Memory B cell (primary cell): ENCODE results near the gene FCRLA.
A peak's percentile ranks its signal among the peaks of the same experiment; 100 is the strongest.
"Not testable (repeated sequence)": the region's sequence is repeated elsewhere in the genome, so short reads cannot be mapped to it uniquely, and the experiment has no call there.

Experiments
- ATAC-seq: fragments of 150-1000 bp; cut with Tn5 transposase; 2 replicates; pipeline ENCODE4 v1.10.0; 2021; ENCODE audit warnings: low read depth, mild to moderate bottlenecking, moderate library complexity
- DNase-seq, 2 donors: peaks; one replicate each; pipeline ENCODE4 v3.0.0; 2022; ENCODE audit warnings: low spot score in 2 of 2
- H3K27ac Mint-ChIP-seq: one replicate; pipeline ENCODE4 v1.8.0; 2022; ENCODE audit warnings: mild to moderate bottlenecking, moderate library complexity, mixed read lengths
- H3K27me3 Mint-ChIP-seq: one replicate; pipeline ENCODE4 v1.8.0; 2022; ENCODE audit warnings: mixed read lengths
- H3K36me3 Mint-ChIP-seq: one replicate; pipeline ENCODE4 v1.8.0; 2022; ENCODE audit warnings: mild to moderate bottlenecking, mixed read lengths
- H3K4me1 Mint-ChIP-seq: one replicate; pipeline ENCODE4 v1.8.0; 2022; ENCODE audit warnings: mixed read lengths
- H3K4me3 Mint-ChIP-seq: one replicate; pipeline ENCODE4 v1.8.0; 2022; ENCODE audit warnings: mild to moderate bottlenecking, moderate library complexity, mixed read lengths
- H3K9me3 Mint-ChIP-seq: one replicate; pipeline ENCODE4 v1.8.0; 2022; ENCODE audit warnings: mixed read lengths

FCRLA gene, protein sequence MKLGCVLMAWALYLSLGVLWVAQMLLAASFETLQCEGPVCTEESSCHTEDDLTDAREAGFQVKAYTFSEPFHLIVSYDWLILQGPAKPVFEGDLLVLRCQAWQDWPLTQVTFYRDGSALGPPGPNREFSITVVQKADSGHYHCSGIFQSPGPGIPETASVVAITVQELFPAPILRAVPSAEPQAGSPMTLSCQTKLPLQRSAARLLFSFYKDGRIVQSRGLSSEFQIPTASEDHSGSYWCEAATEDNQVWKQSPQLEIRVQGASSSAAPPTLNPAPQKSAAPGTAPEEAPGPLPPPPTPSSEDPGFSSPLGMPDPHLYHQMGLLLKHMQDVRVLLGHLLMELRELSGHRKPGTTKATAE

DNA sequence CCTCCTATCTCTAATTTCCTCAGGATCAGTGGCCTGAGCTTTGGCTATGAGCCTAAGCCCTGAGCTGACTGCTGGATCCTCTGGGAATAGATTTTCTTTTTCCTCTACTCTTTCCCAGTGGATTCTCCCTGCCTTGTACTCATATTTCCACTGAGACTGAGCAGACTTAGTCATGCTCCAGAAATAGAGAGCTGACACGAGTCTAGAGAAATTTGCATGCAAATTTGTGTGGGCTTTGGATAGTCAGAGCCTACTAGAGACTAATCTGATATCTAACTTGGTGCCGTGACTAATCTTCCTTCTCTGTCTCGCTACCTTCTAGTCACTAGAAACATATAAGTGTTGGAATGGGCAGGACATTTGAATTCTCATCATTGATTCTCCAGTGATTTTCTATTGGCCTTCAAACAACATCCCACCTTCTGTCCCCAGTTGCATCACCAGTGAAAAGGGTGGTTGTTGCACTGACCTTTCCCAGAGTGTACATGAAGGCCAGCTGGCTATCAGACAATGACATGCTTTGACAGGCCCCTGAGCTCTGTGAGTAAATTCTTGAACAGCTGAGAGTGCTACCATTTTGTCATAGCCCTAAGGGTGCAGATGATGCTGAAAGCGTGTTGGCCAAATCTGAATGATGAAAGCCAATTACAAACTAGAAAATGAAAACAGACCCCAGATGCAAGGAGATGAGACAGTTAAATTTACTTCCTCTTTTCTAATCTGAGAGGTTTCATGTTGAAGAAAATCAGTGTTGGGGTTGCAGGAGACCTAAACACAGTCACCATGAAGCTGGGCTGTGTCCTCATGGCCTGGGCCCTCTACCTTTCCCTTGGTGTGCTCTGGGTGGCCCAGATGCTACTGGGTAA lies at the start of gene FCRLA:
Gene FCRLA, plus strand, starts transcription at position 748 of the 866 bp plus-strand sequence. Its CDS starts 36 bp downstream, at position 784.
- Mint-ChIP-seq H3K27ac (no peak within 1 kb of the TSS), H3K27me3 (no peaks in the 10 kb centered on the region), H3K4me3 (no peak within 1 kb of the TSS), H3K4me1 (peaks cover 24% of the 10 kb centered on the region), H3K36me3 (peaks cover 13% of the 10 kb centered on the region), H3K9me3 (no peaks in the 10 kb centered on the region)
- DNase-seq (peak in 1 of 2 donors; percentile 34), ATAC-seq (peak; percentile 60)

DNA sequence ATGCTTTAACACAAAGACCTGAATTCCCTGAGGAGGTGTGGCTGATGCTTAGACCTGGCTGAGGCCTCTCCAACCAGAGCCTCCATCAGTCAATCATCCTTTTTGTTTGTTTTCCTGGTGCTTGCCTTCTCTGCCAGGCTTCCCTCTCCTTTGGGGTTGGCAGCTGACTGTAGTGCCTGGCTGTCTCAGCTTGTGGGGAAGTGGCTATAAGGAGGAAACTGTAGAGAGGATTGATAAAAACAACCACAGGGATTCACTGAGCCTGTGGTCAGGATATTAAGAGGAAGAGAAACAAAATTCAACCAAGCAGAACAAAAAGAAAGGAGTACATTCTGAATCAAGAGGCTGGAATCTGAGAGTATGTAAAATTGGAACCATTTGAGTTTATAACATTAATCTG lies 48.5 kb upstream of the FCRLA start:
- H3K4me3 Mint-ChIP-seq, H3K27me3 Mint-ChIP-seq, H3K4me1 Mint-ChIP-seq, DNase-seq, H3K36me3 Mint-ChIP-seq, H3K27ac Mint-ChIP-seq, H3K9me3 Mint-ChIP-seq: not testable (repeated sequence)
- peak; percentile 44 for ATAC-seq

GRCh38 chr1:161661660-161662311 lies 45.2 kb upstream of the FCRLA start:
- not testable (repeated sequence) for H3K27me3 Mint-ChIP-seq, H3K4me1 Mint-ChIP-seq, DNase-seq, H3K27ac Mint-ChIP-seq, H3K9me3 Mint-ChIP-seq, H3K4me3 Mint-ChIP-seq, H3K36me3 Mint-ChIP-seq
- ATAC-seq: peak; percentile 50

- H3K27ac Mint-ChIP-seq, DNase-seq, H3K27me3 Mint-ChIP-seq, H3K36me3 Mint-ChIP-seq, H3K9me3 Mint-ChIP-seq, H3K4me1 Mint-ChIP-seq: not testable (repeated sequence)
- ATAC-seq: peak; percentile 78
- peak within 1 kb of the TSS; percentile 65 for H3K4me3 Mint-ChIP-seq
These were observed 44.2 kb upstream of the FCRLA start, which contains the start of gene FCGR2B for GRCh38 chr1:161662684-161663339. Gene FCGR2B (plus strand): TSS chr1:161663143. CDS start chr1:161663242, 99 bp downstream.

DNA sequence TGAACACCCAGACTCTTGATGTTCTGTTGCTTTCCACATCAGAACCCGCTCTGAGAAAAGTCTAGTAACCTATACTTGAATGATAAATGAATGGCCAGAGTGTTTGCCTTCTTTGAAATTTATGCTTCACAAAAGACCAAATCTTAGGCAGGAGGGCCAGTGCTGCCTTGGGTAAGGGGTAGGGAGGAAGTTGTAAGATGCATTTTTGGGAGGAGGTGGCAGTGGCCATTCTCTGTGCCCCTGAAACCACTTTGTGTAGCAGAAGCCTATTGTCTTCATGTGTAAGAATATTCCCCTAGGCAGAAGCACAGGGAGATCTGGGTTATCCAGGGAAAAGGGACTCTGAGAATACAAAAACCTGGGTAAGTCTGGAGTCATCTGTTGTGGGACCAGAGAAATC lies 43.5 kb upstream of the FCRLA start:
- not testable (repeated sequence) for H3K36me3 Mint-ChIP-seq, DNase-seq, H3K4me1 Mint-ChIP-seq, H3K27me3 Mint-ChIP-seq, H3K27ac Mint-ChIP-seq, H3K9me3 Mint-ChIP-seq
- peak overlapping the region; percentile 65 for H3K4me3 Mint-ChIP-seq
- peak; percentile 27 for ATAC-seq

GRCh38 chr1:161664689-161665088 lies 42.3 kb upstream of the FCRLA start:
- H3K27ac Mint-ChIP-seq, H3K27me3 Mint-ChIP-seq, H3K9me3 Mint-ChIP-seq, ATAC-seq, H3K4me3 Mint-ChIP-seq, H3K4me1 Mint-ChIP-seq, DNase-seq, H3K36me3 Mint-ChIP-seq: not testable (repeated sequence)

- H3K9me3 Mint-ChIP-seq, H3K27me3 Mint-ChIP-seq, H3K36me3 Mint-ChIP-seq, H3K4me1 Mint-ChIP-seq, DNase-seq, H3K4me3 Mint-ChIP-seq, H3K27ac Mint-ChIP-seq, ATAC-seq: not testable (repeated sequence)
These were observed 35.7 kb upstream of the FCRLA start for GRCh38 chr1:161671045-161672020.

DNA sequence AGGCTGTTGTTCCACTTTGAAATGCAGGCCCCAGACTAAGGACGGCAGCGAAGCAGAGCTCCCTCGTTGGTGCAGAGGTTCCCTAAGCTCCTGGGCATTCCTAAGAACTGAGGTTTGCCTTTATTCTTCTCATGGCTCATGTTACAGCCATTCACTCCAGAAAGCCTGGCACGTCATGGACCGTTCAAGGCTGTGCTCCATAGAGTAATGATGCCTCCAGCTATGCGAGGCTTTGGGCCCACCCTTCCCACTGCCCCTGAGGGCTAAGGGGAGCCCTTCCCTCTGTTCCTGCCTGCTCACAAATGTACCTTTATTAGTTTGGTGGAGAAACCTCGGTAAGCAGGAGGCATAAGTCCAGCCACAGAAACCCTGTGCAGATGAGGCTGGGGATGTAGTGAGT lies 33.6 kb upstream of the FCRLA start:
- H3K4me3 Mint-ChIP-seq, DNase-seq, H3K9me3 Mint-ChIP-seq, H3K27me3 Mint-ChIP-seq, H3K4me1 Mint-ChIP-seq, ATAC-seq, H3K27ac Mint-ChIP-seq: not testable (repeated sequence)
- peaks cover 15% of the 10 kb centered on the region for H3K36me3 Mint-ChIP-seq

GRCh38 chr1:161674447-161674846 lies 32.6 kb upstream of the FCRLA start:
- not testable (repeated sequence) for DNase-seq, H3K9me3 Mint-ChIP-seq, H3K27ac Mint-ChIP-seq, H3K4me1 Mint-ChIP-seq, H3K27me3 Mint-ChIP-seq, H3K4me3 Mint-ChIP-seq, ATAC-seq
- H3K36me3 Mint-ChIP-seq: peaks cover 17% of the 10 kb centered on the region

DNA sequence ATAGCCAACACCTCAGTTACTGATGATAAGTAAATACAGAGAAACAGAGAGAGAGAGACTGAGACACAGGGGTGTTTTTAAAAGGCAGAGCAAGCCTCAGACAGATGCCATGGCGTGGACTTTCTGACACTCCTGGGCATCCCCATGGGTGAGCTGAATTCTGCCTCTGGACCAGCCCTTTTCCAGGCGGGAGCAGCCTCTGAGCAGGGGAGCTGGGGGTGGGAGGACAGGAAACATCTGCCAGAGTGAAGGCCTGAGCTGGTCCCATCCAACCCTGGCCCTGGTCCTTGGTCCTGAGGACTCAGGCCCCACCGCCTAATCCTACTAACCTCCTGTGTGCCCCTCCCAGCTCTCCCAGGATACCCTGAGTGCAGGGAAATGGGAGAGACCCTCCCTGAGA lies 32.1 kb upstream of the FCRLA start:
- H3K9me3 Mint-ChIP-seq, DNase-seq, ATAC-seq, H3K27me3 Mint-ChIP-seq, H3K4me1 Mint-ChIP-seq, H3K27ac Mint-ChIP-seq, H3K4me3 Mint-ChIP-seq: not testable (repeated sequence)
- peaks cover 17% of the 10 kb centered on the region for H3K36me3 Mint-ChIP-seq

- Mint-ChIP-seq H3K27me3 (no peaks in the 10 kb centered on the region), H3K4me1 (peaks cover 3% of the 10 kb centered on the region), H3K27ac (no peak overlapping the region)
These were observed 30.6 kb upstream of the FCRLA start for GRCh38 chr1:161676441-161676840.

DNA sequence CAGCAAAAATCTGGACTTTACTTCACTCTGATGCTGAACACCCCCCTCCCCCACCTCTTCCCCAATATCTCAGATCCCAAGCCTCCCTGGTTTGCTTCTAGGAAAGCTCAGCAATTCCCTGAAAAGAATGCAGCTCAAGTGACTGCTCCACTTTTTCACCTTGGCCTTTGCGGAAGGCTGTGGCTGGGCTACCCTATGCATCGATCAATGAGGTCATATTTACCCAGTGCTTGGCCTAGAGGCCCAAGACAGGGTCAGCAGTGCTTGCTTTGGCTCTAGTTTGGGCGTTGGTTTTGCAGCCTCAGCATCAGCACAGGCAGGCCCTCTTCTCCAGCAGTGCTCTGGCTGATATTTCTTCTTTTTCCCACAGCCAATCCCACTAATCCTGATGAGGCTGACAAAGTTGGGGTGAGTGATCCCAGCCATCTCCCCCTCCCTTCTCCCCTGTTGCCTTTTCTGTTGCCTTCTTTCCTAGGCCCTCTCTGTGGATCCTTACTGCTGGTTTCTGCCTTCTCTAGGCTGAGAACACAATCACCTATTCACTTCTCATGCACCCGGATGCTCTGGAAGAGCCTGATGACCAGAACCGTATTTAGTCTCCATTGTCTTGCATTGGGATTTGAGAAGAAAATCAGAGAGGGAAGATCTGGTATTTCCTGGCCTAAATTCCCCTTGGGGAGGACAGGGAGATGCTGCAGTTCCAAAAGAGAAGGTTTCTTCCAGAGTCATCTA lies 29.9 kb upstream of the FCRLA start:
- Mint-ChIP-seq H3K4me1 (peaks cover 3% of the 10 kb centered on the region), H3K9me3 (no peaks in the 10 kb centered on the region), H3K4me3 (no peak overlapping the region), H3K27ac (no peak overlapping the region), H3K27me3 (no peaks in the 10 kb centered on the region), H3K36me3 (peaks cover 18% of the 10 kb centered on the region)
- ATAC-seq (no peak), DNase-seq (no peak)

More at GRCh38 chr1:161676441-161676840, 30.6 kb upstream of the FCRLA start:
- H3K9me3 Mint-ChIP-seq: no peaks in the 10 kb centered on the region
- DNase-seq (no peak), ATAC-seq (no peak)
- no peak overlapping the region for H3K4me3 Mint-ChIP-seq
- peaks cover 14% of the 10 kb centered on the region for H3K36me3 Mint-ChIP-seq
